ENCODE data around the gene NR2F1.

DNA sequence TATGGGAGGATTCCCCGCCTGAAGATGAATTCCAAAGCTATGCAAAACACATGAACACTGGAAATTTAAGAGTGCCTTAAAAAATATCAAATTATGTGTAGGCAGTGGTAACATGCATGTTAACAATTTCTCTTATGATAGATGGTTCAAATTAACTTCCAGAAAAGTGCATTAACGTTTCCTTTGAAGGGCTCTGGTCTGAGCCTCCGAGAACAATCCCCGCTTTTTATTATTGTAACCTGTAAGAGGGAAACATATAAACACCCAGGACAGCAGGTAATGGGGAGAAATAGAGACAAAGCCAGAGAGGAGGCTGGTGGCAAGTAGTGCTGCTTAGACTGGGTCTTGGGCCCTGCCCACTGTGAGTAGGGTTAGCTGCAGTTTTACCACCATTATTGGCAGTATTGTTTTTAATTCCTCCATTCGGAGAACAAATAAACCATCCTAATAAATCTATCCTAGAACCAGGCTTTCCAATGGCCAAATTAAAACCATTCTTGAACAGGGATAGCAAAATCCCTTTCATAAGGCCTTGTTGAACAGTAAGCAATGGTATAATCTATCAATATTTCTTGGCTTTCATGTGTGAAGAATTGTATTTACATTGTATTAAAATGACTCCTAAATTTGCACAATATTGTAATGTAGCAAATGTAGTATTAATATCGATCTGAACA is 6.3 kb downstream of the NR2F1 start:
- no peak for TF ChIP-seq JUND (IDR thresholded peaks at IDR 0.05)
- TF ChIP-seq, protein P1, sequence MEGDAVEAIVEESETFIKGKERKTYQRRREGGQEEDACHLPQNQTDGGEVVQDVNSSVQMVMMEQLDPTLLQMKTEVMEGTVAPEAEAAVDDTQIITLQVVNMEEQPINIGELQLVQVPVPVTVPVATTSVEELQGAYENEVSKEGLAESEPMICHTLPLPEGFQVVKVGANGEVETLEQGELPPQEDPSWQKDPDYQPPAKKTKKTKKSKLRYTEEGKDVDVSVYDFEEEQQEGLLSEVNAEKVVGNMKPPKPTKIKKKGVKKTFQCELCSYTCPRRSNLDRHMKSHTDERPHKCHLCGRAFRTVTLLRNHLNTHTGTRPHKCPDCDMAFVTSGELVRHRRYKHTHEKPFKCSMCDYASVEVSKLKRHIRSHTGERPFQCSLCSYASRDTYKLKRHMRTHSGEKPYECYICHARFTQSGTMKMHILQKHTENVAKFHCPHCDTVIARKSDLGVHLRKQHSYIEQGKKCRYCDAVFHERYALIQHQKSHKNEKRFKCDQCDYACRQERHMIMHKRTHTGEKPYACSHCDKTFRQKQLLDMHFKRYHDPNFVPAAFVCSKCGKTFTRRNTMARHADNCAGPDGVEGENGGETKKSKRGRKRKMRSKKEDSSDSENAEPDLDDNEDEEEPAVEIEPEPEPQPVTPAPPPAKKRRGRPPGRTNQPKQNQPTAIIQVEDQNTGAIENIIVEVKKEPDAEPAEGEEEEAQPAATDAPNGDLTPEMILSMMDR (IDR thresholded peaks at IDR 0.05 in 2 of 3, conservative IDR thresholded peaks at IDR 0.05 in 1 of 3; ENCODE audit: borderline replicate concordance in 1 of 3, insufficient read depth in 1 of 3, low read depth in 2 of 3, low read length in 2 of 3): no peak
- TF ChIP-seq, protein P2, sequence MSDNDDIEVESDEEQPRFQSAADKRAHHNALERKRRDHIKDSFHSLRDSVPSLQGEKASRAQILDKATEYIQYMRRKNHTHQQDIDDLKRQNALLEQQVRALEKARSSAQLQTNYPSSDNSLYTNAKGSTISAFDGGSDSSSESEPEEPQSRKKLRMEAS (IDR thresholded peaks at IDR 0.05): no peak
- no peak for TF ChIP-seq EGR1 (IDR thresholded peaks at IDR 0.05; ENCODE audit: low read depth)
- no peak for TF ChIP-seq ZNF274 (IDR thresholded peaks at IDR 0.05; ENCODE audit: low read depth, low read length)
- TF ChIP-seq POLR2A (IDR thresholded peaks at IDR 0.05; ENCODE audit: borderline replicate concordance, extremely low read depth, insufficient read depth, insufficient read length): no peak
- TF ChIP-seq EZH2 (IDR thresholded peaks at IDR 0.05): no peak
- no peak for TF ChIP-seq POLR2AphosphoS5 (IDR thresholded peaks at IDR 0.05; ENCODE audit: low read depth, low read length)

Data from HCT116 (cell line).